ENCODE data around the gene PITHD1. TPM values are rescaled to one million over a fixed set of nuclear protein-coding genes. Genes with fewer than 3 reads are reported as not detected.

PITHD1 gene
- total RNA-seq, 1 donor from 2014 or later, result 37.6 TPM

DNA sequence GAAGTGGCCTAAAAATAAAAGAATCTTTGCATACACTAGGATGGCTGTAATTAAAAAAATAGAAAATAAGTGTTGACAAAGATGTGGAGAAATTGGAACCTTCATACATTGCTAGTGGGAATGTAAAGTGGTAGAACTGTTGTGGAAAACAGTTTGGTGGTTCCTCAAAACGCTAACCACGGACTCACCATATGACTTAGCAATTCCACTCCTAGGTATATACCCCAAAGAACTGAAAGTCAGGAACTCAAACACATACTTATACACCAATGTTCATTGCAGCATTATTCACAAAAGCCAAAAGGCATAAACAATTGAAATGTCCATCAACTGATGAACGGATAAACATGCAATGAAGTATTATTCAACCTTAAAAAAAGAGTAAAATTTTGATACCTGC is 57.8 kb downstream of the PITHD1 start:
- DNase-seq (ENCODE audit: low read depth), result no peak
- peaks cover 10% of the 10 kb centered on the region for H3K27me3 ChIP-seq (ENCODE audit: control insufficient read depth, insufficient read depth, low read length)
- H3K4me3 ChIP-seq (ENCODE audit: low read depth, low read length), result no peak overlapping the region
- no peaks in the 10 kb centered on the region for H3K36me3 ChIP-seq (ENCODE audit: control insufficient read depth, insufficient read depth, low read length)
- TF ChIP-seq, protein P1, sequence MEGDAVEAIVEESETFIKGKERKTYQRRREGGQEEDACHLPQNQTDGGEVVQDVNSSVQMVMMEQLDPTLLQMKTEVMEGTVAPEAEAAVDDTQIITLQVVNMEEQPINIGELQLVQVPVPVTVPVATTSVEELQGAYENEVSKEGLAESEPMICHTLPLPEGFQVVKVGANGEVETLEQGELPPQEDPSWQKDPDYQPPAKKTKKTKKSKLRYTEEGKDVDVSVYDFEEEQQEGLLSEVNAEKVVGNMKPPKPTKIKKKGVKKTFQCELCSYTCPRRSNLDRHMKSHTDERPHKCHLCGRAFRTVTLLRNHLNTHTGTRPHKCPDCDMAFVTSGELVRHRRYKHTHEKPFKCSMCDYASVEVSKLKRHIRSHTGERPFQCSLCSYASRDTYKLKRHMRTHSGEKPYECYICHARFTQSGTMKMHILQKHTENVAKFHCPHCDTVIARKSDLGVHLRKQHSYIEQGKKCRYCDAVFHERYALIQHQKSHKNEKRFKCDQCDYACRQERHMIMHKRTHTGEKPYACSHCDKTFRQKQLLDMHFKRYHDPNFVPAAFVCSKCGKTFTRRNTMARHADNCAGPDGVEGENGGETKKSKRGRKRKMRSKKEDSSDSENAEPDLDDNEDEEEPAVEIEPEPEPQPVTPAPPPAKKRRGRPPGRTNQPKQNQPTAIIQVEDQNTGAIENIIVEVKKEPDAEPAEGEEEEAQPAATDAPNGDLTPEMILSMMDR (IDR thresholded peaks at IDR 0.05; ENCODE audit: insufficient read depth, low read length, poor library complexity, severe bottlenecking), result no peak

Other genes with a start within 250 kb of the PITHD1 start
- gene E2F2, start 247.2 kb upstream of the PITHD1 start, total RNA-seq, result 0.07 and 0.13 TPM in 2 replicates
- 76.6 and 77.5 TPM in 2 replicates for gene ID3, start 218.9 kb upstream of the PITHD1 start, total RNA-seq
- gene RPL11, start 86.6 kb upstream of the PITHD1 start, total RNA-seq, result 932 and 942 TPM in 2 replicates
- 51.8 and 56.7 TPM in 2 replicates for gene ELOA, start 34.9 kb upstream of the PITHD1 start, total RNA-seq
- gene LYPLA2, start 12.7 kb downstream of the PITHD1 start, total RNA-seq, result 163 and 235 TPM in 2 replicates
- 158 and 164 TPM in 2 replicates for gene GALE, start 22.3 kb downstream of the PITHD1 start, total RNA-seq
- 52.4 and 65.6 TPM in 2 replicates for gene HMGCL, start 47.0 kb downstream of the PITHD1 start, total RNA-seq
- gene FUCA1, start 89.9 kb downstream of the PITHD1 start, total RNA-seq, result 37.6 and 40.7 TPM in 2 replicates
- not detected in 2 replicates for gene CNR2, start 134.9 kb downstream of the PITHD1 start, total RNA-seq
- gene PNRC2, start 181.4 kb downstream of the PITHD1 start, total RNA-seq, result 95.9 and 102 TPM in 2 replicates
- 74.3 and 83.7 TPM in 2 replicates for gene SRSF10, start 201.9 kb downstream of the PITHD1 start, total RNA-seq